ENCODE measurements around the gene KISS1.

- TF ChIP-seq CTCF (IDR thresholded peaks at IDR 0.05; ENCODE audit: low read depth, low read length, poor library complexity, severe bottlenecking) (no peak), EZH2phosphoT487 (IDR thresholded peaks at IDR 0.05; ENCODE audit: borderline replicate concordance, low read length) (no peak)
Observed at GRCh38 chr1:204153667-204154066, 42.6 kb downstream of the KISS1 start.

All from DOHH2 (cell line).